HG02623 (cell line): ENCODE measurements around the gene MFAP2.
"Not testable (repeated sequence)": the region's sequence is repeated elsewhere in the genome, so short reads cannot be mapped to it uniquely, and the experiment has no call there.

Source experiments
- ATAC-seq: cut with Tn5 transposase; IDR thresholded peaks from one replicate; pipeline ENCODE4 v1.9.1; 2021; ENCODE audit warnings: moderate library complexity; ENCODE audit not compliant: unreplicated experiment

MFAP2 gene

GRCh38 chr1:16965486-16966067, 14.8 kb downstream of the MFAP2 start:
- ATAC-seq, result no peak

GRCh38 chr1:16964169-16964568, 16.3 kb downstream of the MFAP2 start:
- not testable (repeated sequence) for ATAC-seq

- ATAC-seq, result no peak
Observed at GRCh38 chr1:16961297-16962133, 18.9 kb downstream of the MFAP2 start.

- peak; percentile 52 for ATAC-seq
Observed at GRCh38 chr1:16960560-16961296, 19.7 kb downstream of the MFAP2 start.

- ATAC-seq, result no peak
Observed at GRCh38 chr1:16958475-16958874, 21.9 kb downstream of the MFAP2 start.

- ATAC-seq, result no peak
Observed at GRCh38 chr1:16957731-16958130, 22.7 kb downstream of the MFAP2 start.

GRCh38 chr1:16956775-16957174, 23.6 kb downstream of the MFAP2 start:
- ATAC-seq, result no peak

GRCh38 chr1:16955186-16955585, 25.2 kb downstream of the MFAP2 start:
- no peak for ATAC-seq

- ATAC-seq, result no peak
Observed at GRCh38 chr1:16954579-16954978, 25.8 kb downstream of the MFAP2 start.

GRCh38 chr1:16952376-16952775, 28.0 kb downstream of the MFAP2 start:
- ATAC-seq, result not testable (repeated sequence)

- ATAC-seq, result not testable (repeated sequence)
Observed at GRCh38 chr1:16949026-16949425, 31.4 kb downstream of the MFAP2 start.

- ATAC-seq, result not testable (repeated sequence)
Observed at GRCh38 chr1:16948282-16948891, 32.0 kb downstream of the MFAP2 start.

- ATAC-seq, result no peak
Observed at GRCh38 chr1:16946646-16947045, 33.8 kb downstream of the MFAP2 start.

GRCh38 chr1:16946185-16946584, 34.2 kb downstream of the MFAP2 start:
- not testable (repeated sequence) for ATAC-seq

GRCh38 chr1:16945512-16945911, 34.9 kb downstream of the MFAP2 start:
- not testable (repeated sequence) for ATAC-seq

- ATAC-seq, result no peak
Observed at GRCh38 chr1:16944038-16944437, 36.4 kb downstream of the MFAP2 start.

GRCh38 chr1:16939386-16940180, 40.8 kb downstream of the MFAP2 start:
- ATAC-seq, result not testable (repeated sequence)

GRCh38 chr1:16938351-16939321, 41.8 kb downstream of the MFAP2 start:
- ATAC-seq, result no peak

GRCh38 chr1:16936580-16936979, 43.8 kb downstream of the MFAP2 start:
- not testable (repeated sequence) for ATAC-seq
